Measurements from ENCODE around the gene KCNE5.
"Not testable (repeated sequence)": the region's sequence is repeated elsewhere in the genome, so short reads cannot be mapped to it uniquely, and the experiment has no call there.

DNA sequence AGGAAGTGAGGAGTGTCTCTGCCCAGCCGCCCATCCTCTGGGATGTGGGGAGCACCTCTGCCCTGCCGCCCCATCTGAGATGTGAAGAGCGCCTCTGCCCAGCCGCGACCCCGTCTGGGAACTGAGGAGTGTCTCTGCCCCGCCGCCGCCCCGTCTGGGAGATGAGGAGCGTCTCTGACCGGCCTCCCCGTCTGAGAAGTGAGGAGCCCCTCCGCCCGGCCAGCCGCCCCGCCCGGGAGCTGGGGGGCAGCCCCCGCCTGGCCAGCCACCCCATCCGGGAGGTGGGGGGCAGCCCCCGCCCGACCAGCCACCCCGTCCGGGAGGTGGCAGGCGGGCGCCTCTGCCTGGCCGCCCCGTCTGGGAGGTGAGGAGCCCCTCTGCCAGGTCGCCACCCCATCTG, 46.2 kb upstream of the KCNE5 start:
- not testable (repeated sequence) for TF ChIP-seq CTCF (IDR thresholded peaks at IDR 0.05; ENCODE audit: poor library complexity, severe bottlenecking); RAD21 (conservative IDR thresholded peaks at IDR 0.05); POLR2AphosphoS5 (IDR thresholded peaks at IDR 0.05); TAF1 (IDR thresholded peaks at IDR 0.05; ENCODE audit: low read depth)

Data from neural cell (in vitro differentiated cells).